Liver (tissue), 9 donors: ENCODE results near the gene DBN1. TPM values are rescaled to one million over a fixed set of nuclear protein-coding genes. Genes with fewer than 3 reads are reported as not detected.

ENCODE experiments used
- DNase-seq: peaks from one replicate; pipeline ENCODE4 v3.0.0-alpha.2; 2017; ENCODE audit warnings: low spot score
- H3K27ac ChIP-seq, 2 donors: one replicate each; pipeline ENCODE4 v1.7.0; 2013; ENCODE audit warnings: inconsistent platforms in 2 of 2, low read length in 2 of 2, control low read depth in 1 of 2, low read depth in 1 of 2, mild to moderate bottlenecking in 1 of 2
- H3K27me3 ChIP-seq, 4 donors: one replicate each; pipeline versions ENCODE4 v1.6.1 to v1.7.0; 2013; ENCODE audit warnings: low read length in 3 of 4, inconsistent platforms in 1 of 4, mild to moderate bottlenecking in 1 of 4, moderate library complexity in 1 of 4; ENCODE audit not compliant: control insufficient read depth in 4 of 4, insufficient read depth in 4 of 4
- H3K36me3 ChIP-seq, 4 donors: one replicate each; pipeline versions ENCODE4 v1.6.1 to v1.7.0; 2013; ENCODE audit warnings: low read length in 3 of 4, mild to moderate bottlenecking in 3 of 4, low read depth in 1 of 4, moderate library complexity in 1 of 4; ENCODE audit not compliant: control insufficient read depth in 4 of 4, insufficient read depth in 3 of 4
- H3K4me1 ChIP-seq, 4 donors: one replicate each; pipeline versions ENCODE4 v1.6.1 to v1.7.0; 2013; ENCODE audit warnings: low read length in 3 of 4, mild to moderate bottlenecking in 3 of 4, moderate library complexity in 1 of 4; ENCODE audit not compliant: control insufficient read depth in 4 of 4, insufficient read depth in 4 of 4
- H3K4me3 ChIP-seq, 3 donors: one replicate each; pipeline versions ENCODE4 v1.6.1 to v1.7.0; 2013; ENCODE audit warnings: low read length in 3 of 3, control low read depth in 1 of 3, low read depth in 1 of 3, mild to moderate bottlenecking in 1 of 3
- H3K9ac ChIP-seq, 2 donors: one replicate each; pipeline ENCODE4 v1.7.0; 2013; ENCODE audit warnings: low read length in 2 of 2, mild to moderate bottlenecking in 2 of 2, moderate library complexity in 2 of 2, control low read depth in 1 of 2, low read depth in 1 of 2
- H3K9me3 ChIP-seq, 4 donors: one replicate each; pipeline versions ENCODE4 v1.6.1 to v1.7.0; 2013; ENCODE audit warnings: low read length in 3 of 4; ENCODE audit not compliant: control insufficient read depth in 4 of 4
- EGR1 ChIP-seq, 2 donors: IDR thresholded peaks; 2 replicates each; pipeline ENCODE4 v1.6.1; 2016 to 2018; ENCODE audit warnings: antibody characterized with exemption in 2 of 2, low read depth in 2 of 2
- FOXA1 ChIP-seq: IDR thresholded peaks from 2 replicates; pipeline ENCODE4 v1.6.1; 2016; ENCODE audit warnings: antibody characterized with exemption
- FOXA2 ChIP-seq: IDR thresholded peaks from 2 replicates; pipeline ENCODE4 v1.6.1; 2016; ENCODE audit warnings: antibody characterized with exemption
- GABPA ChIP-seq, 2 donors: IDR thresholded peaks in 1 of 2; conservative IDR thresholded peaks in 1 of 2; 2 replicates each; pipeline ENCODE4 v1.6.1; 2016; ENCODE audit warnings: antibody characterized with exemption in 2 of 2, mild to moderate bottlenecking in 1 of 2, moderate library complexity in 1 of 2
- HNF4A ChIP-seq, 2 donors: conservative IDR thresholded peaks; 2 replicates each; pipeline ENCODE4 v1.6.1; 2016; ENCODE audit warnings: antibody characterized with exemption in 2 of 2, mild to moderate bottlenecking in 2 of 2
- HNF4G ChIP-seq: IDR thresholded peaks from 2 replicates; pipeline ENCODE4 v1.6.1; 2016; ENCODE audit warnings: antibody characterized with exemption
- MAX ChIP-seq: IDR thresholded peaks from 2 replicates; pipeline ENCODE4 v1.6.1; 2016; ENCODE audit warnings: antibody characterized with exemption
- NR2F2 ChIP-seq: IDR thresholded peaks from 2 replicates; pipeline ENCODE4 v1.6.1; 2016; ENCODE audit warnings: antibody characterized with exemption
- RAD21 ChIP-seq, 2 donors: IDR thresholded peaks; 2 replicates each; pipeline ENCODE4 v1.6.1; 2016; ENCODE audit warnings: antibody characterized with exemption in 2 of 2, mild to moderate bottlenecking in 2 of 2
- REST ChIP-seq: IDR thresholded peaks from 2 replicates; pipeline ENCODE4 v1.6.1; 2016; ENCODE audit warnings: antibody characterized with exemption, mild to moderate bottlenecking
- RXRA ChIP-seq, 2 donors: IDR thresholded peaks; 2 replicates each; pipeline ENCODE4 v1.6.1; 2017 to 2018; ENCODE audit warnings: antibody characterized with exemption in 2 of 2, mild to moderate bottlenecking in 1 of 2
- SP1 ChIP-seq: IDR thresholded peaks from 2 replicates; pipeline ENCODE4 v1.6.1; 2018; ENCODE audit warnings: antibody characterized with exemption, mild to moderate bottlenecking
- TAF1 ChIP-seq: conservative IDR thresholded peaks from 2 replicates; pipeline ENCODE4 v1.6.1; 2016; ENCODE audit warnings: antibody characterized with exemption, mild to moderate bottlenecking
- YY1 ChIP-seq: IDR thresholded peaks from 2 replicates; pipeline ENCODE4 v1.6.1; 2016; ENCODE audit warnings: antibody characterized with exemption, mild to moderate bottlenecking
- WGBS: extraction: QIAGEN DNeasy Blood & Tissue Kit; methylation state at CpG from one replicate; pipeline ENCODE4 v1.1.7; 2013; 5-methylcytosine and 5-hydroxymethylcytosine counted together
- polyA plus RNA-seq, 2 donors: library from polyadenylated mRNA; stranded (reverse) in 1 of 2; unstranded in 1 of 2; fragments of 200-250 nt in 1 of 2; fragments of >200 nt in 1 of 2; fragmentation: Nextera tagmentation in 1 of 2; extraction: Ambion mirVana in 1 of 2; gene quantifications; one replicate each; pipeline versions ENCODE4 v1.2.1 to v1.2.3, GENCODE V29; 2013 to 2015
- total RNA-seq, 2 donors: library from RNA; depleted of rRNA; stranded (reverse); fragments of >200 nt; gene quantifications; one replicate each; pipeline ENCODE4 v1.2.3, GENCODE V29; 2014
- TF ChIP-seq, protein P1 (sequence below): fragments of 150-350 bp; IDR thresholded peaks from 2 replicates; pipeline ENCODE4 v1.5.1; 2017; ENCODE audit warnings: improper control_type of control experiment, low read depth, low read length; ENCODE audit not compliant: missing input control
- TF ChIP-seq, protein P2 (sequence below): IDR thresholded peaks from 2 replicates; pipeline ENCODE4 v1.6.1; 2016; ENCODE audit warnings: antibody characterized with exemption
- TF ChIP-seq, protein P3 (sequence below): IDR thresholded peaks from 2 replicates; pipeline ENCODE4 v1.6.1; 2016; ENCODE audit warnings: antibody characterized with exemption
- donor health status: healthy.
- donor health status: healthy.
- donor health status: healthy.
- donor health status: healthy.
- donor health status: healthy.

Gene DBN1
- total and polyA plus RNA-seq, 4 donors, result 1.5 to 4.9 (median 2.0) TPM

DNA sequence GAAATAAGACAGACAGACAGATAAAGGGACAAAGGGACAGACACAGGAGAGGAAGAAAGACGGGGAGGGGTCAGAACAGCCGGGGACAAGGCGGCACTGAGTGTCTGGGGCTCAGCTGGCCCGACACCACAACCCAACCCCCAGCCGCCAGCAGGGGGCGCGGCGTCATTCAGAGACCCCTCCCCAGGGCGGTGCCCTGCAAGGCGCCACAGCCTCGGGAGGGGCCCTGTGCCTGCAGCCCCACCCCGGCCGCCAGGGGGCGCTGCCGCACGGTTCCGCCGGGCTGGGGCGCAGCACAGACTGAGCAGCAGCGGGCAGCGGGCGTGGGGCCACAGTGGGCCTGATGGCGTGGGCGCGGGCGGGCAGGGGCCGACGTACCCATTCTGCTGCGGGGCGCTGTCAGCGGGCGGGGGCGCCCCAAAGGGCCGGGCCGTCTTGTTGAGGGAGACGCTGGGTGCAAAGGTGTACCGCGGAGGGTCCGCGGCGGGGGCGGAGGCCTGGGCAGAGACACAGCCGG, 18.1 kb upstream of the DBN1 start:
- Histone ChIP-seq H3K4me3 (no peak overlapping the region), H3K9ac (no peak overlapping the region), H3K9me3 (no peaks in the 10 kb centered on the region), H3K4me1 (peaks cover 0 to 12% (median 2%) of the 10 kb centered on the region in 4 donors), H3K27me3 (no peaks in the 10 kb centered on the region), H3K27ac (no peak overlapping the region), H3K36me3 (peaks cover 0 to 4% (median under 1%) of the 10 kb centered on the region in 4 donors)
- TF ChIP-seq RAD21 (IDR thresholded peaks at IDR 0.05), result no peak
- TF ChIP-seq, protein P1, sequence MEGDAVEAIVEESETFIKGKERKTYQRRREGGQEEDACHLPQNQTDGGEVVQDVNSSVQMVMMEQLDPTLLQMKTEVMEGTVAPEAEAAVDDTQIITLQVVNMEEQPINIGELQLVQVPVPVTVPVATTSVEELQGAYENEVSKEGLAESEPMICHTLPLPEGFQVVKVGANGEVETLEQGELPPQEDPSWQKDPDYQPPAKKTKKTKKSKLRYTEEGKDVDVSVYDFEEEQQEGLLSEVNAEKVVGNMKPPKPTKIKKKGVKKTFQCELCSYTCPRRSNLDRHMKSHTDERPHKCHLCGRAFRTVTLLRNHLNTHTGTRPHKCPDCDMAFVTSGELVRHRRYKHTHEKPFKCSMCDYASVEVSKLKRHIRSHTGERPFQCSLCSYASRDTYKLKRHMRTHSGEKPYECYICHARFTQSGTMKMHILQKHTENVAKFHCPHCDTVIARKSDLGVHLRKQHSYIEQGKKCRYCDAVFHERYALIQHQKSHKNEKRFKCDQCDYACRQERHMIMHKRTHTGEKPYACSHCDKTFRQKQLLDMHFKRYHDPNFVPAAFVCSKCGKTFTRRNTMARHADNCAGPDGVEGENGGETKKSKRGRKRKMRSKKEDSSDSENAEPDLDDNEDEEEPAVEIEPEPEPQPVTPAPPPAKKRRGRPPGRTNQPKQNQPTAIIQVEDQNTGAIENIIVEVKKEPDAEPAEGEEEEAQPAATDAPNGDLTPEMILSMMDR, result peak; percentile 33
- WGBS, result 75% methylated on average over 43 of the region's 43 CpGs
- peak; percentile 73 for DNase-seq

DNA sequence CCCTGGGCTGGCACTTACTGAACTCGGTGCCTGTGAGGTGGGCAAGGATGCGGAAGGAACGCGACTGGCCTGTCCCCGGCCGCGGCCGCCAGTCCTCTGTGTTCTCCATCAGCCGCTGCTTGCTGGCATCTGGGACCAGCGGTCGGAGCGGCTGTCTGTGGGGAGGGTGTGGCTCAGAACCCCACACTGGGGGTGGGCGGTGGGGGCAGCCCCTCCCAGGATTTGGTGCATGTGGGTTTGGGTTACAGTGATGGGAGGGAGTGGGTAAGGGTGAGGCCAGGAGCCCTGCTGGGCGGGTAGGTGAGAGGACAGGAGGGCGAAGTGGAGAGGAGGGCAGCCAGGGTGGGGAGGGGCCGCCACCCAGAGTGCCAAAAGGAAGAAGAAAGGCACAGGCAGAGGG, 17.6 kb upstream of the DBN1 start:
- DNase-seq, result no peak
- WGBS, result 94% methylated on average over 16 of the region's 16 CpGs
- no peaks in the 10 kb centered on the region for H3K9me3 ChIP-seq
- H3K27me3 ChIP-seq, result no peaks in the 10 kb centered on the region
- no peak overlapping the region for H3K4me3 ChIP-seq
- no peak overlapping the region for H3K27ac ChIP-seq
- H3K9ac ChIP-seq, result no peak overlapping the region
- H3K36me3 ChIP-seq, result peaks cover 0 to 4% (median under 1%) of the 10 kb centered on the region in 4 donors
- peaks cover 0 to 8% (median 1%) of the 10 kb centered on the region in 4 donors for H3K4me1 ChIP-seq
- TF ChIP-seq FOXA1, result no peak
- TF ChIP-seq YY1, result no peak
- no peak for TF ChIP-seq EGR1 (IDR thresholded peaks at IDR 0.05; ENCODE audit: low read depth in 2 of 2)
- TF ChIP-seq REST, result no peak
- TF ChIP-seq TAF1, result no peak
- no peak for TF ChIP-seq RXRA (IDR thresholded peaks at IDR 0.05)
- TF ChIP-seq, protein P2, sequence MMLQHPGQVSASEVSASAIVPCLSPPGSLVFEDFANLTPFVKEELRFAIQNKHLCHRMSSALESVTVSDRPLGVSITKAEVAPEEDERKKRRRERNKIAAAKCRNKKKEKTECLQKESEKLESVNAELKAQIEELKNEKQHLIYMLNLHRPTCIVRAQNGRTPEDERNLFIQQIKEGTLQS, result no peak
- TF ChIP-seq MAX, result no peak
- no peak for TF ChIP-seq HNF4A (conservative IDR thresholded peaks at IDR 0.05)
- TF ChIP-seq SP1, result no peak
- no peak for TF ChIP-seq HNF4G
- TF ChIP-seq, protein P1, result no peak
- TF ChIP-seq, protein P3, sequence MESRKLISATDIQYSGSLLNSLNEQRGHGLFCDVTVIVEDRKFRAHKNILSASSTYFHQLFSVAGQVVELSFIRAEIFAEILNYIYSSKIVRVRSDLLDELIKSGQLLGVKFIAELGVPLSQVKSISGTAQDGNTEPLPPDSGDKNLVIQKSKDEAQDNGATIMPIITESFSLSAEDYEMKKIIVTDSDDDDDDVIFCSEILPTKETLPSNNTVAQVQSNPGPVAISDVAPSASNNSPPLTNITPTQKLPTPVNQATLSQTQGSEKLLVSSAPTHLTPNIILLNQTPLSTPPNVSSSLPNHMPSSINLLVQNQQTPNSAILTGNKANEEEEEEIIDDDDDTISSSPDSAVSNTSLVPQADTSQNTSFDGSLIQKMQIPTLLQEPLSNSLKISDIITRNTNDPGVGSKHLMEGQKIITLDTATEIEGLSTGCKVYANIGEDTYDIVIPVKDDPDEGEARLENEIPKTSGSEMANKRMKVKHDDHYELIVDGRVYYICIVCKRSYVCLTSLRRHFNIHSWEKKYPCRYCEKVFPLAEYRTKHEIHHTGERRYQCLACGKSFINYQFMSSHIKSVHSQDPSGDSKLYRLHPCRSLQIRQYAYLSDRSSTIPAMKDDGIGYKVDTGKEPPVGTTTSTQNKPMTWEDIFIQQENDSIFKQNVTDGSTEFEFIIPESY, result no peak
- no peak for TF ChIP-seq GABPA (IDR thresholded peaks at IDR 0.05 in 1 of 2, conservative IDR thresholded peaks at IDR 0.05 in 1 of 2)
- TF ChIP-seq NR2F2, result no peak
- TF ChIP-seq RAD21 (IDR thresholded peaks at IDR 0.05), result no peak
- TF ChIP-seq FOXA2, result no peak
